VCaP (cell line): ENCODE measurements around the gene TMEM108.

Experiments
- H3K27ac ChIP-seq: fragments of 450-650 bp; 2 replicates; pipeline ENCODE4 v1.5.1; 2017
- CTCF ChIP-seq: fragments of 450-650 bp; conservative IDR thresholded peaks from 2 replicates; pipeline ENCODE4 v1.5.1; 2017; ENCODE audit warnings: mild to moderate bottlenecking, moderate library complexity

Gene TMEM108

GRCh38 chr3:133425898-133426297, 387.7 kb downstream of the TMEM108 start:
- no peak overlapping the region for H3K27ac ChIP-seq
- TF ChIP-seq CTCF = no peak

- TF ChIP-seq CTCF = no peak
- no peak overlapping the region for H3K27ac ChIP-seq
Measured at GRCh38 chr3:133426721-133427120, 388.5 kb downstream of the TMEM108 start.

- no peak for TF ChIP-seq CTCF
- H3K27ac ChIP-seq = no peak overlapping the region
Measured at GRCh38 chr3:133428552-133428951, 390.4 kb downstream of the TMEM108 start.

GRCh38 chr3:133429063-133429462, 390.9 kb downstream of the TMEM108 start:
- TF ChIP-seq CTCF = no peak
- no peak overlapping the region for H3K27ac ChIP-seq

- no peak for TF ChIP-seq CTCF
- no peak overlapping the region for H3K27ac ChIP-seq
Measured at GRCh38 chr3:133439563-133439962, 401.4 kb downstream of the TMEM108 start.

GRCh38 chr3:133440652-133441051, 402.5 kb downstream of the TMEM108 start:
- no peak for TF ChIP-seq CTCF
- no peak overlapping the region for H3K27ac ChIP-seq

- H3K27ac ChIP-seq = no peak overlapping the region
- TF ChIP-seq CTCF = no peak
Measured at GRCh38 chr3:133441867-133442270, 403.7 kb downstream of the TMEM108 start.

GRCh38 chr3:133442518-133442917, 404.3 kb downstream of the TMEM108 start:
- no peak overlapping the region for H3K27ac ChIP-seq
- TF ChIP-seq CTCF = no peak
